Thyroid gland (tissue), 4 donors: ENCODE results near the gene PHF19. TPM values are rescaled to one million over a fixed set of nuclear protein-coding genes. Genes with fewer than 3 reads are reported as not detected.

Source experiments
- DNase-seq, 2 donors: peaks; one replicate each; pipeline ENCODE4 v3.0.0-alpha.2; 2019
- H3K27ac ChIP-seq, 3 donors: fragments of 200-600 bp; sonication (generic); 1 replicate in 2 of 3; 2 replicates in 1 of 3; pipeline ENCODE4 v1.5.1; 2016 to 2019; ENCODE audit warnings: mild to moderate bottlenecking in 1 of 3, moderate library complexity in 1 of 3
- H3K27me3 ChIP-seq: fragments of 200-600 bp; sonication (generic); one replicate; pipeline ENCODE4 v1.5.1; 2019
- H3K36me3 ChIP-seq, 2 donors: fragments of 200-600 bp; sonication (generic); one replicate each; pipeline ENCODE4 v1.5.1; 2016 to 2019
- H3K4me1 ChIP-seq, 2 donors: fragments of 200-600 bp; sonication (generic); one replicate each; pipeline ENCODE4 v1.5.1; 2017 to 2019
- H3K4me3 ChIP-seq, 3 donors: fragments of 200-600 bp; sonication (generic); replicated peaks in 1 of 3; 1 replicate in 2 of 3; 2 replicates in 1 of 3; pipeline ENCODE4 v1.5.1; 2016; ENCODE audit warnings: mild to moderate bottlenecking in 1 of 3
- H3K9me3 ChIP-seq: fragments of 200-600 bp; sonication (generic); one replicate; pipeline ENCODE4 v1.5.1; 2017
- CTCF ChIP-seq, 6 experiments: fragments of 200-600 bp in 3 of 6; fragments of 450-650 bp in 3 of 6; sonication (generic) in 3 of 6; IDR thresholded peaks; one replicate each; pipeline ENCODE4 v1.5.1; 2016 to 2019; ENCODE audit warnings: antibody characterized with exemption in 6 of 6, mild to moderate bottlenecking in 2 of 6, inconsistent platforms in 1 of 6, moderate library complexity in 1 of 6
- POLR2A ChIP-seq, 2 donors: fragments of 450-650 bp; IDR thresholded peaks; one replicate each; pipeline ENCODE4 v1.6.1; 2017; ENCODE audit warnings: antibody characterized with exemption in 2 of 2, mild to moderate bottlenecking in 2 of 2, moderate library complexity in 1 of 2
- WGBS, 2 donors: methylation state at CpG; one replicate each; pipeline ENCODE4 v1.1.5; 2017; 5-methylcytosine and 5-hydroxymethylcytosine counted together
- intact Hi-C: fragments of 100-400 bp; cut with DNase I; formaldehyde crosslinking; loops from one replicate; pipeline ENCODE4 v1.15.1; 2023
- total RNA-seq, 4 donors: library from RNA; depleted of rRNA; stranded (reverse); fragments of >200 nt; gene quantifications; one replicate each; pipeline ENCODE4 v1.2.3, GENCODE V29; 2016

The PHF19 gene
- total RNA-seq, 4 donors from 2014 or later, result 10.8 to 24.1 (median 13.1) TPM

GRCh38 chr9:120866651-120867050, 10.3 kb downstream of the PHF19 start:
- Histone ChIP-seq H3K4me3 (no peak overlapping the region), H3K27ac (no peak overlapping the region), H3K4me1 (peaks cover 0 to 7% of the 10 kb centered on the region in 2 donors), H3K9me3 (no peaks in the 10 kb centered on the region), H3K36me3 (no peaks in the 10 kb centered on the region), H3K27me3 (no peaks in the 10 kb centered on the region)
- TF ChIP-seq CTCF (IDR thresholded peaks at IDR 0.05), result no peak
- TF ChIP-seq POLR2A (IDR thresholded peaks at IDR 0.05), result no peak
- no peak for DNase-seq
- intact Hi-C loops, result no loop called here
- WGBS, 2 donors, result 88 to 96% methylated on average over 4 to 6 of the region's 6 CpGs

- no peak overlapping the region for H3K4me3 ChIP-seq
- no peak for DNase-seq
- no peaks in the 10 kb centered on the region for H3K27me3 ChIP-seq
- H3K4me1 ChIP-seq, result peaks cover 0 to 7% of the 10 kb centered on the region in 2 donors
- intact Hi-C loops, result no loop called here
- WGBS, 2 donors, result 45 to 50% methylated on average over 5 of the region's 5 CpGs
- no peaks in the 10 kb centered on the region for H3K36me3 ChIP-seq
- no peak for TF ChIP-seq CTCF (IDR thresholded peaks at IDR 0.05)
- TF ChIP-seq POLR2A (IDR thresholded peaks at IDR 0.05), result no peak
- no peaks in the 10 kb centered on the region for H3K9me3 ChIP-seq
- no peak overlapping the region for H3K27ac ChIP-seq
These were observed 11.2 kb downstream of the PHF19 start for GRCh38 chr9:120865809-120866208.

- H3K36me3 ChIP-seq, result no peaks in the 10 kb centered on the region
- H3K27ac ChIP-seq, result no peak overlapping the region
- H3K4me3 ChIP-seq, result no peak overlapping the region
- TF ChIP-seq CTCF (IDR thresholded peaks at IDR 0.05) (no peak), POLR2A (IDR thresholded peaks at IDR 0.05) (no peak)
- no peaks in the 10 kb centered on the region for H3K9me3 ChIP-seq
- 85 to 91% methylated on average over 5 of the region's 5 CpGs for WGBS, 2 donors
- H3K4me1 ChIP-seq, result peaks cover 0 to 7% of the 10 kb centered on the region in 2 donors
- no peak for DNase-seq
- intact Hi-C loops, result no loop called here
- no peaks in the 10 kb centered on the region for H3K27me3 ChIP-seq
These were observed 11.8 kb downstream of the PHF19 start for GRCh38 chr9:120865176-120865575.

GRCh38 chr9:120864719-120865118, 12.3 kb downstream of the PHF19 start:
- Histone ChIP-seq H3K4me1 (peaks cover 0 to 7% of the 10 kb centered on the region in 2 donors), H3K9me3 (no peaks in the 10 kb centered on the region), H3K27me3 (no peaks in the 10 kb centered on the region), H3K4me3 (no peak overlapping the region), H3K27ac (no peak overlapping the region), H3K36me3 (no peaks in the 10 kb centered on the region)
- 94 to 96% methylated on average over 5 of the region's 5 CpGs for WGBS, 2 donors
- no peak for TF ChIP-seq CTCF (IDR thresholded peaks at IDR 0.05)
- TF ChIP-seq POLR2A (IDR thresholded peaks at IDR 0.05), result no peak
- intact Hi-C loops, result no loop called here
- no peak for DNase-seq

- intact Hi-C loops, result no loop called here
- Histone ChIP-seq H3K27ac (no peak overlapping the region), H3K36me3 (no peaks in the 10 kb centered on the region), H3K4me1 (peaks cover 0 to 7% of the 10 kb centered on the region in 2 donors), H3K4me3 (no peak overlapping the region), H3K27me3 (no peaks in the 10 kb centered on the region), H3K9me3 (no peaks in the 10 kb centered on the region)
- TF ChIP-seq CTCF (IDR thresholded peaks at IDR 0.05) (no peak), POLR2A (IDR thresholded peaks at IDR 0.05) (no peak)
- DNase-seq, result no peak
- 89% methylated on average over 7 of the region's 7 CpGs for WGBS, 2 donors
These were observed 13.2 kb downstream of the PHF19 start for GRCh38 chr9:120863833-120864232.
